Caki2 (cell line): ENCODE measurements around the gene KRTAP10-3. TPM values are rescaled to one million over a fixed set of nuclear protein-coding genes. Genes with fewer than 3 reads are reported as not detected.
A peak's percentile ranks its signal among the peaks of the same experiment; 100 is the strongest.

Experiments
- DNase-seq: peaks from one replicate; pipeline ENCODE4 v3.0.0-alpha.2; 2015; ENCODE audit warnings: low read depth
- in situ Hi-C: cut with HindIII; loops from 2 replicates; pipeline ENCODE4 v1.10.0; 2016; ENCODE audit warnings: low sequenced_read_pairs, low pct_unique_long_range_greater_than_20kb, mixed read lengths
- total RNA-seq: library from RNA; depleted of rRNA; stranded (reverse); fragments of >200 nt; shearing (Covaris generic); gene quantifications from 2 replicates; pipeline ENCODE4 v1.2.3, GENCODE V29; 2014; ENCODE audit warnings: low replicate concordance

KRTAP10-3 gene
- total RNA-seq, 1 experiment from 2014 or later: not detected

GRCh38 chr21:44524414-44525371, 33.9 kb downstream of the KRTAP10-3 start:
- in situ Hi-C loops: no loop called here
- DNase-seq: no peak

- in situ Hi-C loops: no loop called here
- no peak for DNase-seq
Observed at GRCh38 chr21:44523567-44524413, 34.8 kb downstream of the KRTAP10-3 start.

GRCh38 chr21:44522753-44523204, 35.8 kb downstream of the KRTAP10-3 start:
- in situ Hi-C loops: no loop called here
- DNase-seq: no peak

GRCh38 chr21:44521928-44522752, 36.5 kb downstream of the KRTAP10-3 start:
- in situ Hi-C loops: no loop called here

GRCh38 chr21:44521301-44521927, 37.2 kb downstream of the KRTAP10-3 start:
- in situ Hi-C loops: no loop called here
- DNase-seq: no peak

More at GRCh38 chr21:44521928-44522752, 36.5 kb downstream of the KRTAP10-3 start:
- DNase-seq: no peak

GRCh38 chr21:44520326-44521300, 38.0 kb downstream of the KRTAP10-3 start:
- in situ Hi-C loops: no loop called here
- DNase-seq: no peak

- in situ Hi-C loops: no loop called here
- DNase-seq: no peak
Observed at GRCh38 chr21:44519346-44520325, 39.0 kb downstream of the KRTAP10-3 start.

- DNase-seq: no peak
- in situ Hi-C loops: no loop called here
Observed at GRCh38 chr21:44518686-44519085, 39.9 kb downstream of the KRTAP10-3 start.

GRCh38 chr21:44517175-44517899, 41.3 kb downstream of the KRTAP10-3 start:
- in situ Hi-C loops: no loop called here
- DNase-seq: peak; percentile 69

GRCh38 chr21:44516828-44517174, 41.8 kb downstream of the KRTAP10-3 start:
- in situ Hi-C loops: no loop called here
- DNase-seq: no peak

GRCh38 chr21:44516342-44516741, 42.3 kb downstream of the KRTAP10-3 start:
- in situ Hi-C loops: no loop called here
- DNase-seq: no peak

- DNase-seq: no peak
- in situ Hi-C loops: no loop called here
Observed at GRCh38 chr21:44515359-44516165, 43.0 kb downstream of the KRTAP10-3 start.

- in situ Hi-C loops: no loop called here
- DNase-seq: no peak
Observed at GRCh38 chr21:44514746-44515358, 43.7 kb downstream of the KRTAP10-3 start.

- in situ Hi-C loops: no loop called here
Observed at GRCh38 chr21:44514218-44514520, 44.4 kb downstream of the KRTAP10-3 start.

More at GRCh38 chr21:44514218-44514520, 44.4 kb downstream of the KRTAP10-3 start:
- DNase-seq: no peak
